Astrocyte of the hippocampus (primary cell): ENCODE data around the gene NPAS1.
A peak's percentile ranks its signal among the peaks of the same experiment; 100 is the strongest.
"Not testable (repeated sequence)": the region's sequence is repeated elsewhere in the genome, so short reads cannot be mapped to it uniquely, and the experiment has no call there.

ENCODE experiments used
- DNase-seq: peaks from one replicate; pipeline ENCODE4 v3.0.0; 2011; ENCODE audit warnings: low read depth, low spot score

NPAS1 gene

DNA sequence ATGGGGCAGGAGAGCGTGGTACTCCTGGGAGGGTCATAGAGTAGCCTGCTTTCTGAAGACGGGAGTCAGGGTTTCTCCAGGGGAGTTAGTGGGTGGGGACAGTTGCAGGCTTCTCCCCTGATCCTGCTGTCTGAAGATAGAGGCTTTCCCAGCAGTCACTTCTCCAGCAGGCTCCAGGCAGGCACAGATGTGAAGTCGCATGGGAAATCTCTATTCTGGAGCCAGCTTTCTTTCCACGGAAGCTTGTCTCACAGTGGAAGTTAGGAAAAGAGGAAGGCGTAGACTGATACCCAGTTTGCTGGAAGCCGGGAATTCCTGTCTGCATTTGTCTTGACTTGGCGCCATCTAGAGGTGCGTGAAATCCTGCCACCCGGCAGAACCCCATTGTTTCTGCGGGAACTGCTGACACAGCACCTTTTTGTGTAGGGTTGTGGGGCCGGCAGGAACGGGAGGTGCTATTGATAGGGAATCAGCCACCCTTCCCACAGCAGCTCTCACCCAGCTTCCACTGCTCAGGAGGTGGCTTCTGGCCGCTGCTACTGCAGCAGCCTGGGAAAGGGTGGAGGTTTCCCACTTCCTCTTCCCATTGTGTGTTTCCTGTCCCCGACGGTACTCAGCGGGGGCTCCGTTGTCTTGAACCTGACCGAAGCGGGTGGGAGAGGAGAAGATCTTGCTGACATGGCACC lies 28.5 kb upstream of the NPAS1 start:
- peak; percentile 89 for DNase-seq

DNA sequence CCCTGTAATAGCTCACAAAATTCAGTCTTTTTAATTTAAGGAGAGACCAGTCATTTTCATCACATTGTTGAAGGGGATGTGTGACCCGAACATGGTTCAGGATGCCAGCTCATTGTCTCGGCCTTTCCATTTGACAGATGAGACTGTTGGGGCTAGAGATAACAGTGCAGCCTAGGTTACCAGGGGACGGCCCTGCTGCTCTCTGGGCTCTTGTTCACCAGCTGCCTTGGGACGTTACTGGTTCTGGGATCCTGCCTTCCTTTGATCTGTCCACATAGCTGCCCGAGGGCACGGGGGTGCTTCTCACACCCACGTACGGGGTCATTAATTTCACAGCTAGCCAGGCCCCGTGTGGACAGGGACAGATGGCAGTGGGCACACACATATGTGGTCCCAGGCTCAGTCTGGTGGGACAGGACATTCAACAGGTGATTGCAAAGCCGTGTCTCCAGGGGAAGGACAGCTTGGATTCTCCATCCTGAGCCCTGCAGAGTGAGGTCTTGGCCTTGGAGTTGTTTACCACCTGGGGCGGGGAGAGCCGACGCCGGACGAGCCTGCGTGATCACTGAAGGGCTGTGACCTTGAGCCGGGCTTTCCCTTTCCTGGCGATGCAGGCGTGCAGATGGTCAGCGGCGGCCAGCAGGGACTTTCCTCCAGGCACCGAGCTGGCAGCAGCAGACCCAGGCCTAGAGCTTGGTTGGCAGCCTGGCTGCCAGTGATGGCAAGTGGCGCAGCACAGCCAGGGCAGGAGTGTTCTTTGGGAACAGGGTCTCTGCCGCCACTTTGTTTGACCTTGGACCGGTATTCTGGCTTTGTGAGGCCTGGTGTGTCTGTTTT lies 26.7 kb upstream of the NPAS1 start:
- DNase-seq = no peak

DNA sequence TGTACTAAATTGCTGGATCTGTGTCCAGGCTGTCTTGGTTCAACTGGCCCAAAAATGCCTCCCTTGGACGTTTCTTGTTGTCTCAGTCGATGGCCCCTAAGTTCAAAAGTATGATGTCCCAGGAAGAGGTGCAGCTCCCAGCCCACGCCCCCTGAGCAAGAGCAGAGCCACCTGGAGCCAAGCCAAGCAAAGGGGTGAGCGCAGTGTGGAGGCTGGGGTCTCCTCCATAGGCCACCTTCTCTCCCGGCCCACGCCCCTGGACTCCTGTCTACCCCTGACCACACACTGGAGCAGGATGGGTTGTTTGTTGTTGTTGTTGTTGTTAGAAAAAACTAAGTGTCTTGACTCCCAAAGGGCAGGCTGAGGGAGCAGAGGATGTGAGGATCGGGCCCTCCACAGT lies 26.0 kb upstream of the NPAS1 start:
- DNase-seq = no peak

DNA sequence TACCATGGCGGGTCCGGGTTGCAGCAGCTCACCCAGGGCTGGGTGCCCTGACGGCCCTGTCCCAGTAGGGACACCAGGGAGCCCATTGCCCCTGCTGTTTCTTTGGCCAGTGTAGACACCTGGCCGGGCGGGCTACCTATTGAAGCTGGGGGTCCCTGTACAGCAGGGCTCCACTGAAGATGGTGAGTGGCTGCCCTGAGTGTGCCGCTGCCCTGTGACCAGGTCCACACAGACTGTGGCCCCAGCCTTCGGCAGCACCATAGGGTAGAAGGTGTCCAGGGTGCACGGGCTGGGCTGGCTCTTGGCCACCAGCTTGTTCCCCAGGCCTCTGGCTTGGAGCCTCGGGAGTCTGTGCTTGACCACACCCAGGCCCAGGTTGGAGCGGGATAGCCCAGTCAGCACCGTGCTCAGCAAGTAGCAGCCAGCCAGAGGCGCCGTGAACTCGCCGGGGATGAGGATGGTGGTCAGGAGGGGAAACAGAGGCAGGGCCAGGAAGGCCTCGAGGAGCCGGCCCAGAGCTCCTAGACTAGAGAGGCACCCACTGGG lies 25.4 kb upstream of the NPAS1 start:
- DNase-seq = no peak

DNA sequence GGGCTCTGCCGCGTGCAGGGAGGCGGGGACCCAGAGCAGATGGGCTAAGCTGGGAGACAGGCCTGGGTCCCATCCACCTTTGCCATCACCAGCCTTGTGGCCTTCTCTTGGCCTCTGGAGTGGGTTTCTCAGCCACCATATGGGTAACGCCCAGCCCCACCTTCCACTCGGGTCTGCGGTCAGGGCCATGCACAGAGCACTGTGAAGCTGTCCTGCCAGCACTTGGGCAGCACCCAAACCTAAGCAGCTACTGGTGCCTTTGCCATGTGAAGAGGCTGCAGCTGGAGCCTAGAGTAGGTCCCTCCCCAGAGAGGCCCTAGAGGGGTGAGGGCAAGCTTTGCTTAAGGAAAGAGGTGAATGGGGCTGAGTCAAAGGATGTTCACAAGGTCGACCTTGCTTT lies 24.1 kb upstream of the NPAS1 start:
- DNase-seq = no peak

DNA sequence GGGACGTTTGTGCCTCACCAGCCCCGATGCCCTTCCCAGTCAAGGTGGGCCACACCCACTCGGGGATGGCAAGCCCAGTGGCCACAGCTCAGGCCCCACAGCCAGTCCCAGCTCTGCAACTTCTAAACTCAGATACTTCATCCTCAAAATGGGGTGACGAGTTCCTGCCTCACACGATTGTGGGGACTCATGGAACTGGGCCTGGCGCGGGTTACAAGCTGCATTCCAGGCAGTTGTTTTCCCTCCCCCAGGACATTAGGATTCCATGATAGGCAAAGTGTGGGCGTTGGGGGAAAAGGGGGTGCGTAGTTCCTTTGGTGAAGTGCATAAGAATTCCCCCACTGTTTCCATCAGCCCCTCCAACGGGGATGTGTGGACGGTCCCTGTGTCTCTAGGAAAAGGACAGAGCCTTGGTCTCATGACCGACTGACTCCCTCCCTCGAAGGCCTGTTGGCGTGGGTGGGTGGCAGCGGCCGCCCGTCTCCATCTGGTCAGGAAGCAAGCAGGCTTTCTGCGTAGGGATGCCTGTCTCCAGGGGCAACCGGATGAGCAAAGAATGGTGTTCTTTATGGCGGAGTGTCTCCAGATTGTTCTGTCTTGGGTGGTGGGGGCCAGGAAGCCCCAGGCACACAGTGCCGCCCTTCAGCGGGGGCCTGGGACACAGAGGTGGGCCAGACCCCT lies 21.1 kb upstream of the NPAS1 start:
- no peak for DNase-seq

DNA sequence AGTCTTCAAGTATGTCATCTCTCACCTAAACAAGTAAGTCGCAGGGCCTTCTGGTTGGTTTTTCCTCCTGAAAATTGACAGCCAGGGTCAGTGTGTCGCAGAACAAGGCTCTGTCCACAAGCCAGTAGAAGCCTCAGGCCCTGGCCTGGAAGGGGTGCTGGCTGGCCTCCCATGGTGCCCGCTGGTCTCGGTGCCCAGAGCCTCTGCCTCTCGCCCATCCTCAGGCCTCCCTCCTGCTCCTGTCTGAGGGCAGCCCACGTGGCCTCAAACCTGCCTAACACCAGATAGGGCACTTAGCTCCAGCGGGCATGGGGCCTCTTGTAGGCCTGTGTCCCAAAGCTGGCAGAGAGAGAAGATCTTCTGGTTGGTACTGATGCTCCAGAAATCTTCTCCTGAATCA lies 20.3 kb upstream of the NPAS1 start:
- DNase-seq = no peak

DNA sequence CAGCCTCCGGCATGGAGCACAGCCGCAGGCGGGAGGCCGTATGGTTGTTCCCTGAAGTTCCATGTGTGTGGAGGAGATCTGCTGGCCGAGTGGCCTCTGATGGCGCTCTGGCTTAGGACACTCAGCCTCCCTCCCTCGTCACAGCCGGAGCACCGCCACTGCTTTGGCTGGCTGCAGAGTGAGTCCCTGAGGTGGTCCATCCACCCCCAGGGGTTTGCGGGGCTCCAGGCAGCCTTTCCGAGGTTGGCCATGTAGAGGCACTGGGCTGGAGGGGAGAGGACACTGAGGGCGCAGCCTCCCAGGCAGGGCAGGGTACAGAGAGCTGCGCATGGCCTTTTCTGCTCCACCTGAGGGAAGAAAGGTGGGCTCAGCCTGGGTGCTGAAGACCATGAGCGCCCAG lies 19.8 kb upstream of the NPAS1 start:
- DNase-seq = no peak

DNA sequence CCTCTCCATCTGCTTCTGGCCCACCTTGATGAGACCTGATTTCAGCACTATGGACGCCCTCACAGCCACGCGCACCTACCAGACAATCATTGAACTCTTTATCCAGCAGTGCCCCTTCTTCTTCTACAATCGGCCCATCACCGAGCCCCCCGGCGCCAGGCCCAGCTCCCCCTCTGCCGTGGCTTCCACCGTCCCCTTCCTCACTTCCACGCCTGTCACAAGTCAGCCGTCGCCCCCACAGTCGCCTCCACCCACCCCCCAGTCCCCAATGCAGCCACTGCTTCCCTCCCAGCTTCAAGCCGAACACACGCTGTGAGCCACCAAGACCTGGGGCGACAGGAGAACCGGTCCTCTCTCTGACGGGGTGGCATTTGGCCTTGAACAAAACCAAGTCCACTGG lies 19.3 kb upstream of the NPAS1 start:
- no peak for DNase-seq

DNA sequence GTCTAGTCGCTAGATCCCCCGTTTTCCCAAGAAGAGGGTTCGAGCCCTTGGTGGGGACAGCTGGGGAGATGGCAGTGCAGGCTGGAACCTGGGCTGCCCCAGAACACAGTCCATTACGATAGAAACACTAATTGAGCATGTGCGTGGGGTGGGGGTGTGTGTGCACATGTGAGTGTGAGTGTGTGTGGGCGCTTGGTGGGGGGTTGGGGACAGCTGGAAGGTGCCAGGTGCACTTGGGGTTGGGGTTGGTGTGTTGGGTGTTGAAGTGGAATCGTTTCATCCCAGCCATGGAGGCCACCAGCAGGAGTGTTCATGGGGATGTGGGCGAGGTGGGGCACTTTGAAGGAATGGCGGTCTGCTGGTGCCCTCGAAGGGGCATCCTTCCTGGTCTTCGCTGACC lies 18.1 kb upstream of the NPAS1 start:
- DNase-seq = no peak

DNA sequence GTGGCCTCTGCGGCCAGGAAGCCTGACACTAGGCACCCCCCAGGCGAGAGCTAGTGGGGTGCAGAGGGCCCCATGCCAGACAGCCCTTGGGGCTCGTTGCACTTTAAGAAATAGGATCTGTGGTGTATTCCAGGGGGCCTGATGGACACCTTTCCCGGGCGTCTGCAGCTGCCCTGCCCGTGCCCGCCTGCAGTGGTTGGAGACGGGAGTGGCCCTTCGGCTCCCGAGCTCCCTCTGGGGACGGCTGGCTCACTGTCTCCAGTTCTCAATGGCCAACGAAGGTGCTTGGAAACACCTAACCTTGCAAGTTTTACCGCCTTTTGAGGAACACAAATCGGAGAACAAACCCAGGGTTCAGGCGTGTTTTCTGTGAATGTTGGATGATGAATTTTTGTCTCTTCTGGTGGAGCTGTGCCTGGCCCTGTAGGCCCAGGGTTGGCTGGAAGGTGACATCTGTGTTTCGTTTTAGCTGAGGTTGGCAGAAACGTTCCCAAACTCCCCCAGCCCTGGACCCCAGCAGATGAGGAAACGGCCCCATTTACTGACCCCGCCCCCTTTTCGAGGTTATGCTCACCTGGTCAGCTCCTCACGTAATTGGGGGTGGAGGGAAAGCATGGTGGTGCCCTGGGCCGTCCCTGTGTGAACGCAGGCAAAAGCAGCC lies 17.4 kb upstream of the NPAS1 start:
- no peak for DNase-seq

DNA sequence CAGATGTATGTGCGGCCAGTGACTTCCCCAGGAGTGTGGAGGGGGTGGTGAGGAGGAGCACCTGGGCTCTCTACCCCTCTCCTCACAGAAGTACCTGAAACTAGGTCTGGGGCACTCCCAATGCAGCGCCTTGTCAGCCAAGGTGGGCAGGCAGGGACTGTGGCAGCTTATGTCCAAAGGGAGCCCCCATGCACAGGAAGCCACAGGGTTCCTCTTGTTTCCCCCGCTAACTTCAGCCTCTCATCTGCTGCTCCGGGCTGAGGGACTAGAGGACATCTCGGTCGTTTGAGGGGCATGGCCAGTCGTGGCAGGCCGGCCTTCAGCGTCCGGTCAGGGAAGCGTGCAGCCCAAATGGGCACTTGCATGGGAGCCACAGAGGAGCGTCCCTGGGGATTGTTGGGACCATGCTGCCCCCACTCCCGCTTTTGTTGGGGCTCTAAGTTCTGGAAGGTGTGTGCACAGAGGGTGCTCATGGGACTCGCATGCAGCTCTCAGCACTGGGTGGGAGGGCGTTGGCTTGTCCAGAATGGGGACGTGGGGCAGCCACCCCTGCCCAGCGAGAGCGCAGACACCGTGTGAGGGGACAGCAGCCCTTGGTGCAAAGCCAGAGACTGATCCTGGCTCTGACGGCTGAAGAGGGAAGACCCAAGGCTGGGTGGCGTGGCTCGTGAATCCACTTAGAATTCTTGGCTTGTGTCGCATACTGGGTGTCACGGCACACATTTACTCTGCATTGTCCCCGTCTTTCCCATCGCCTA lies 16.6 kb upstream of the NPAS1 start:
- no peak for DNase-seq

DNA sequence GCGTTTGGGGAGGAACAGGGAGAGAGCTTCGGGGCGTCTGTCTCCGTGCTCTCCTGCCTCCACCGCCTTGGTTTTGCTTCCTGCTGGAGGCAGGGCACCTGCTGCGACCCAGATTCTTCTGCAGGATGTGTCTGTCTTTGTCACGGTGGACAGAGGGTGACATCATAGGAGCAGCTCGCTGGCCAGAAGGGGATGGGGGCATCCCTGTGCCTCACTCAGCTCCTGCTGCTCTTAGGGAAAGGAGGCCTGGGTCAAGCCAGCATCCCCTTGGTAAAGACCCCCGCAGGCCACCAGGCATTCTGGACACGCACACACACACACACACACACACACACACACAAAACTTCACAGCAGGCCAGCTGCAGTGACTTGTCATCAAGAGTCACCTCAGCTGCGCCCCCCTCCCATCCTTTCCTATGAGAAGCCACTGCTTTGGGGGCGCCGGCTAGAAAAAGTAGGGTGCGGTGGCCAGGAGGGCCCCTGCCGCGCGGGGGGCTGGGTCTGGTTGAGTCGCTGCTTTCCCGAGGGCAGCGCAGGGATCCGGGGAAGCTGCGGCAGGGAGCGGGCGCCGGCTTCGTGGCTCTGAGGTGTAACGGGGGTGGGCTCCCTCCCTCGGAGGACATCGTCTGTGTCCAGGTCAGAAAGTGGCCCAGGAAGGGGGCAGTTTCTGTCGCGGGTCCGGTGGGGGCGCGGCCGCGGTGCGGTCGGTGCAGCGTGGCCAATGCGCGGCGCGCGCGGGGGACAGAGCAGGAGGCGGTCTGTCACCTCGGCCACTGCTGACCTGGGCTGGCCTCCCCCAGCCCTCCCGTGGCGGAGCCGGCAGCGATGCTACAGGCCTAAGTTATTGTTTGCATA lies 15.8 kb upstream of the NPAS1 start:
- peak; percentile 37 for DNase-seq

DNA sequence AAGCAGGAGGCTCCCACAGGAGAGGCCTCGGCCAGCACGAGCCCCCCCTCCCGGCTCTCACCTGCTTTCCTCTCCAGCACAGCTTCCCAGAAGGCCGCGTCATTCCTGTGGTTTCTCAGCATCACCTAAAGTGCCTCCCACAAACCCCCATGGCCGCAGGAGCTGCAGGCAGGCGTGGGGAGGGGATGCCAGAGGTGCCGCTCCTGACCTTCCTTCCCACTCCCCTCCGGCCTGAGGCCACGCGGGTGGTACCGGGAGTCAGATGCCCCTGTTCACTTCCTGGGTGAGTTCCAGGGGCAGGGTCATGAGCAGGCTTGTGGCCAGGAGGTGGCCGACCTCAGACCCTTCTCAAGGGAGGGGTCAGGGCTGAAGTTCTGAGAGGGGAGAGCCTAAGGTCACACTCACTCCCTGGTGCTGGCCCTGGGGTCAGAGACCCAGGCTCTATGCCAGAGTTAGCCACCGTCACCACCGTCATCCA lies 14.4 kb upstream of the NPAS1 start:
- DNase-seq = no peak

DNA sequence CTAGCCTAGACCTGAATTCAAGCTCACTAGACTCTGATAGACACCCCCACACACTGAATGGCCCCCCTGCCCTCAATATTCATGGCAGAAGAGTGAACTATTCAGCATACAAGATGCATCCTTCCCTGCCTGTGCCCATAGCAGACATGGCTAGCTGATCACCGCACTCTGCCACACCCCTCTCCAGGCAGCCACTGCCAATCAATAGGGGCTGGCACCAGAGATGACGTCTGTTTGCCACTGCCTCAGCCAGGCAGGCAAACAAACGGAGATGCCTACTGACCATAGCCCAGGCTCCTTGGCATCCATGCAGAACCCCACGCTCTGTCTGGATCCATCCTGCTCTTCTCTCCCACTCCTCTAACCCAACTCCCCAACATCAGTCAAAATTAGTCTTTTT lies 13.8 kb upstream of the NPAS1 start:
- no peak for DNase-seq

DNA sequence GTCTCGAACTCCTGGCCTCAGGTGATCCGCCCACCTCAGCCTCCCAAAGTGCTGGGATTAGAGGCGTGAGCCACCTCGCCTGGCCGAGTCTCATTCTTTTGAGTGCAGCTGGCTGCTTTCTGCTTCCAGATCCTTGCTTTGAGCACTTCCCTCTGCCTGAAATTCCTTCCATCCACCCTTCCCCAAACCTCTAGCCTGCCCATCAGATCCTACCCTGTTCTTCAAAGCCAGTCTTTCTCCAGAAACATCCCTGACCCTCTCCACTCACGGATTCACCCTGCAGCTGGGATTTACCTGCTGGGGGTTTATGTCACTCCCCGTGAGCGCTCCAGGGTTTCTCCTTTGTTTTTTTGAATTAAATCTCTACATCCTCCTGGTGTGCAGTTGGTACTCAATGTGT lies 13.1 kb upstream of the NPAS1 start:
- DNase-seq = no peak

DNA sequence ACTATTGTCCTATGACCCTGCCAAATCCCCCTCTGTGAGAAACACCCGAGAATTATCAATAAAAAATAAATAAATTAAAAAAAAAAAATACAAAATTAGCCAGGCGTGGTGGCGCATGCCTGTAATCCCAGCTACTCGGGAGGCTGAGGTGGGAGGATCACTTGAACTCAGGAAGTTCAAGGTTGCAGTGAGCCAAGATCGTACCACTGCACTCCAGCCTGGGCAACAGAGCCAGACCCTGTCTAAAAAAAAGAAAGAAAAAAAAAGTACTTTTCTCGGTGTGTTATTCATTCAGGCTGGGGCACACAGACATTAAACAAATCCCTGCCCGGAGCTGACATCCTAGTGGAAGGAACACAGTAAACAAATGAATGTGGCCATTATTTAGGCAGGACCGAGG lies 9.1 kb upstream of the NPAS1 start:
- not testable (repeated sequence) for DNase-seq

DNA sequence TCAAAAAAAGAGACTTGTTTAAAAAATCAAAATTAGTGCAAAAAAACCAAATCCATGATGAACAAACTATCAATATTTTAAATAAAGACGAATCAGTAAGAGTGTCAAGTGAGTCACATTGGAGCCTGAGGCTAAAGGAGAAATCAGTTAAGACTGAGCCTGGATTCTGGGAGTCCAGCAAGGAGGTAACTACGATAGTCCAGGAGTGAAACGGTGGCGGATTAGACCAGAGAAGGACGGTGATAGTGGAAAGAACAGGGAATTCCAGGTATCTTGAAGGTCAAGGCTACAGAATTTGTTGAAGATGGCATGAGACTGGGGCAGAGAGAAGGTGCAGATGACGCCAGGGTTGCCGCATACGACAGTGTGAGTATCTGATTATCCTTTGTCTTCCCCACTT lies 7.0 kb upstream of the NPAS1 start:
- DNase-seq = no peak

DNA sequence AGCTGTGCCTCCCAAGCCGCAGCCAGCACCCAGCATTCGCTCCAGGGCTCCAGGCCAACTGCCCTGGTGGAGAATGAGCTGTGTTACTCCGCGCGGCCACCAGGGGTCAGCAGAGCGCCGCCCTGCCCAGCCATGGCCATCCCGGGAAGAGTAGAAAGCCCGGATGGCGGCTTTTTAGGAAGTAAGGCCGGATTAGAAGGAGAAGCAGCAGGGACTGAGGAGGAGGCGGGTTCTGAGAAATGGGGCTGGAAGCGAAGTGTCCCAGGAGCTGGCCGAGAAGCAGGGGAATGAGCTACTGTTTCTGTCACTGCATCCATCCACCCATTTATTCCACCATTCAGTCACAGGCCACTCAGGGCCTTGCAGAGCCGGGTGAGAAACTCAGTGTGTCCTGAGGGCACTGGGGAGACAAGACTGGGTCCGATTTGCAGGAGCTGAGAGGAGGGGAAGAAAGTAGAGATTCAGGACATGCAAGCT lies 6.6 kb upstream of the NPAS1 start:
- DNase-seq = peak; percentile 90

DNA sequence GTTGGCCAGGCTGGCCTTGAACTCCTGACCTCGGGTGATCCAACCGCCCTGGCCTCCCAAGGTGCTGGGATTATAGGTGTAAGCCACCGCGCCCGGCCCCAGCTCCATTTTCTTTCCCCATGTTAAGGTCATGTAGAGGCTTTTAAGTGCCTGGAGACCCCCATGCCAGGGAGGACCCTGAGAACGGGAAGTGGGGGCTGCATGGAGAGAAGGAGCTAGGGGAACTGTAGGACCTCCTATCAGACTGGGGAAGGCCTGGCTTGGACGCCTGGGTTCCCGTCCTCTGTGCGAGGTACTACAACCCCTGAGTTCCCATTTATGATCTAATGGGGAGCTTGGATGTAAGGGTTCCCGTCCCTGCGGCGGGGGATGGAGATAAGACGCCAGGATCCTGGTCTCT lies 714 bp upstream of the NPAS1 start:
- no peak for DNase-seq
